SK-N-SH (cell line): Measurements from ENCODE around the gene COX5A. TPM values are rescaled to one million over a fixed set of nuclear protein-coding genes. Genes with fewer than 3 reads are reported as not detected.
A peak's percentile ranks its signal among the peaks of the same experiment; 100 is the strongest.

Experiments
- CTCF ChIA-PET: fragments of 300-600, 350-600 bp; formaldehyde crosslinking; extraction: SDS; loops from one replicate; lab custom pipeline; 2021; lab: Yijun Ruan, JAX
- POLR2A ChIA-PET: fragments of 350-600 bp; sonication (Branson Sonifier 250); formaldehyde crosslinking; extraction: SDS; loops from one replicate; lab custom pipeline; 2020; ENCODE audit warnings: antibody characterized with exemption, inconsistent platforms; lab: Yijun Ruan, JAX
- DNase-seq: peaks from one replicate; pipeline ENCODE4 v3.0.0; 2012
- H2AFZ ChIP-seq: fragments of 200-600 bp; sonication (generic); 2 replicates; pipeline ENCODE4 v1.8.1; 2016; ENCODE audit warnings: antibody characterized with exemption, mild to moderate bottlenecking, low read depth
- H3F3A ChIP-seq: fragments of 200-600 bp; sonication (generic); replicated peaks from 2 replicates; pipeline ENCODE3; 2016; ENCODE audit warnings: antibody characterized with exemption, mild to moderate bottlenecking; ENCODE audit not compliant: insufficient read depth
- H3K27ac ChIP-seq, 2 experiments: fragments of 200-500 bp in 1 of 2; fragments of 200-600 bp in 1 of 2; sonication (Bioruptor generic) in 1 of 2; sonication (generic), shearing (Covaris generic) in 1 of 2; 2 replicates each; pipeline versions ENCODE4 v1.5.1 to v1.6.1; 2014 to 2016; ENCODE audit warnings: low read depth in 2 of 2, inconsistent platforms in 1 of 2, low read length in 1 of 2, mild to moderate bottlenecking in 1 of 2, mixed read lengths in 1 of 2
- H3K27me3 ChIP-seq: fragments of 200-600 bp; sonication (generic), shearing (Covaris generic); 2 replicates; pipeline ENCODE4 v1.6.1; 2016; ENCODE audit warnings: mixed run types; ENCODE audit not compliant: insufficient read depth
- H3K36me3 ChIP-seq, 2 experiments: fragments of 200-500 bp in 1 of 2; fragments of 200-600 bp in 1 of 2; sonication (Bioruptor generic) in 1 of 2; sonication (generic) in 1 of 2; replicated peaks in 1 of 2; 2 replicates each; pipeline versions ENCODE3 to v1.5.1; 2014 to 2016; ENCODE audit warnings: low read length in 1 of 2, mild to moderate bottlenecking in 1 of 2; ENCODE audit not compliant: insufficient read depth in 2 of 2, control insufficient read depth in 1 of 2
- H3K4me1 ChIP-seq, 2 experiments: fragments of 200-500 bp in 1 of 2; fragments of 200-600 bp in 1 of 2; sonication (Bioruptor generic) in 1 of 2; sonication (generic), shearing (Covaris generic) in 1 of 2; 2 replicates each; pipeline versions ENCODE4 v1.5.1 to v1.6.1; 2014 to 2016; ENCODE audit warnings: low read depth in 1 of 2, low read length in 1 of 2, mixed run types in 1 of 2; ENCODE audit not compliant: insufficient read depth in 2 of 2, control insufficient read depth in 1 of 2
- H3K4me2 ChIP-seq: fragments of 200-600 bp; sonication (generic), shearing (Covaris generic); 2 replicates; pipeline ENCODE4 v1.6.1; 2017; ENCODE audit warnings: mixed run types
- H3K4me3 ChIP-seq, 2 experiments: fragments of 200-500 bp in 1 of 2; fragments of 200-600 bp in 1 of 2; sonication (Bioruptor generic) in 1 of 2; sonication (generic), shearing (Covaris generic) in 1 of 2; 2 replicates each; pipeline versions ENCODE4 v1.5.1 to v1.8.1; 2014 to 2016; ENCODE audit warnings: low read depth in 2 of 2, inconsistent platforms in 1 of 2, low read length in 1 of 2, mild to moderate bottlenecking in 1 of 2, mixed read lengths in 1 of 2, moderate library complexity in 1 of 2
- H3K79me2 ChIP-seq: fragments of 200-600 bp; sonication (generic); 2 replicates; pipeline ENCODE4 v1.8.1; 2017; ENCODE audit warnings: mild to moderate bottlenecking; ENCODE audit not compliant: insufficient read depth
- H3K9ac ChIP-seq: fragments of 200-600 bp; sonication (generic); 2 replicates; pipeline ENCODE4 v1.6.1; 2017; ENCODE audit warnings: mixed run types
- H3K9me2 ChIP-seq: fragments of 200-600 bp; sonication (generic); 2 replicates; pipeline ENCODE4 v1.6.1; 2017; ENCODE audit warnings: mixed run types
- H3K9me3 ChIP-seq: fragments of 200-600 bp; sonication (generic); 2 replicates; pipeline ENCODE4 v1.6.1; 2017; ENCODE audit warnings: mixed run types, mild to moderate bottlenecking, moderate library complexity
- H4K20me1 ChIP-seq: fragments of 200-600 bp; sonication (generic); 2 replicates; pipeline ENCODE4 v1.6.1; 2017; ENCODE audit warnings: mild to moderate bottlenecking, mixed run types; ENCODE audit not compliant: insufficient read depth
- EP300 ChIP-seq, 2 experiments: IDR thresholded peaks; 2 replicates each; pipeline versions ENCODE4 v1.4.0 to v1.6.1; 2012; ENCODE audit warnings: borderline replicate concordance in 1 of 2, low read depth in 1 of 2, low read length in 1 of 2
- GABPA ChIP-seq: IDR thresholded peaks from 2 replicates; pipeline ENCODE4 v1.4.0; 2012; ENCODE audit warnings: low read depth, mild to moderate bottlenecking
- GATA2 ChIP-seq: sonication (generic); formaldehyde crosslinking; IDR thresholded peaks from 2 replicates; pipeline ENCODE4 v1.5.0; 2020; ENCODE audit warnings: mild to moderate bottlenecking, missing genetic modification reagents
- MEF2A ChIP-seq: IDR thresholded peaks from 2 replicates; pipeline ENCODE4 v1.4.0; 2012; ENCODE audit warnings: low read depth, borderline replicate concordance
- MXI1 ChIP-seq: IDR thresholded peaks from 2 replicates; pipeline ENCODE4 v1.6.1; 2012; ENCODE audit warnings: mild to moderate bottlenecking, low read depth, low read length, improper control_type of control experiment
- NFIC ChIP-seq: IDR thresholded peaks from 2 replicates; pipeline ENCODE4 v1.4.0; 2012; ENCODE audit warnings: borderline replicate concordance
- NRF1 ChIP-seq: IDR thresholded peaks from 2 replicates; pipeline ENCODE4 v1.6.1; 2012; ENCODE audit warnings: low read depth, mild to moderate bottlenecking, low read length
- POLR2AphosphoS5 ChIP-seq: IDR thresholded peaks from 2 replicates; pipeline ENCODE4 v1.6.1; 2012; ENCODE audit warnings: low read depth, low read length
- RCOR1 ChIP-seq: fragments of 150-350 bp; IDR thresholded peaks from 2 replicates; pipeline ENCODE4 v1.6.1; 2017; ENCODE audit warnings: antibody characterized with exemption, low read length
- RFX5 ChIP-seq: IDR thresholded peaks from 2 replicates; pipeline ENCODE4 v1.6.1; 2012; ENCODE audit warnings: mild to moderate bottlenecking, improper control_type of control experiment, low read length
- SIN3A ChIP-seq: IDR thresholded peaks from 2 replicates; pipeline ENCODE4 v1.6.1; 2012; ENCODE audit warnings: low read depth, mild to moderate bottlenecking, low read length, moderate library complexity, borderline replicate concordance
- TAF1 ChIP-seq: IDR thresholded peaks from 2 replicates; pipeline ENCODE4 v1.6.1; 2012; ENCODE audit warnings: low read depth, mild to moderate bottlenecking, low read length, moderate library complexity, borderline replicate concordance
- TCF12 ChIP-seq: IDR thresholded peaks from 2 replicates; pipeline ENCODE4 v1.4.0; 2012
- YY1 ChIP-seq: IDR thresholded peaks from 2 replicates; pipeline ENCODE4 v1.4.0; 2012; ENCODE audit warnings: low read depth, mild to moderate bottlenecking
- WGBS: methylation state at CpG from one replicate; pipeline ENCODE4 v1.1.6; 2017; ENCODE audit warnings: low lambda C conversion rate; 5-methylcytosine and 5-hydroxymethylcytosine counted together
- polyA plus RNA-seq, 3 experiments: library from polyadenylated mRNA; depleted of rRNA; stranded (reverse); fragments of >200 nt; gene quantifications; 2 replicates each; pipeline ENCODE4 v1.2.3, GENCODE V29; 2012
- TF ChIP-seq, protein P1 (sequence below): IDR thresholded peaks from 2 replicates; pipeline ENCODE4 v1.4.0; 2012; ENCODE audit warnings: low read depth, borderline replicate concordance
- TF ChIP-seq, protein P2 (sequence below): IDR thresholded peaks from 2 replicates; pipeline ENCODE4 v1.4.0; 2012; ENCODE audit warnings: low read depth
- TF ChIP-seq, protein P3 (sequence below): IDR thresholded peaks from 2 replicates; pipeline ENCODE4 v1.4.0; 2012; ENCODE audit warnings: low read depth, borderline replicate concordance

Gene COX5A
- polyA plus RNA-seq, 1 of the 3 experiments (the other 2 are of a cell fraction) = 158 TPM

DNA sequence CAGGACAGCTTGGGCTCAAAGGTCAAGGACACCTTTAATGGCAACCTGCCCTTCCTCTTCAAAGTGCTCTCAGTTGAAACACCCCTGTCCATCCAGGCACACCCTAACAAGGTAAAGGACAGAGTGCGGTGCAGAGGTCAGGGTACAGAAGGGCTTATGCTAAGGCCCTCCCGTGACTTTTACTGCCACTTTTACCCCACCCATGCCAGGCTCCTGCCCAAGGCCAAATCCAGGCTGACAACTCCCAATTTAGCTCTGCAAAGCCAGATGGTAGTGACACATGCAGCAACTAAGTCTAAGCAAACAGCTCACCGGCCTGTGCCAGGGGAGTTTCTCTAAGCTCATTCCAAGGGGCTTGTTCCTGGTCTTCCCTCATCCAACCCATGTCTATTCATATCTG lies 46.4 kb downstream of the COX5A start:
- Histone ChIP-seq H3K9ac (no peak overlapping the region), H3K4me3 (no peak overlapping the region), H3K36me3 (peaks cover 12 to 19% of the 10 kb centered on the region in 2 experiments), H3K4me1 (peaks cover 0 to 16% of the 10 kb centered on the region in 2 experiments; a peak in 1 of 4 replicates), H3K9me2 (no peaks in the 10 kb centered on the region), H3F3A (no peaks in the 10 kb centered on the region), H3K4me2 (no peak overlapping the region), H3K79me2 (peaks cover 4% of the 10 kb centered on the region; the same call in 1 of the 2 replicates), H4K20me1 (no peaks in the 10 kb centered on the region), H3K27me3 (no peaks in the 10 kb centered on the region), H2AFZ (no peak overlapping the region), H3K27ac (no peak overlapping the region), H3K9me3 (no peaks in the 10 kb centered on the region)
- ChIA-PET CTCF (interaction anchor here (1.1 to 2.4 kb wide), 3 partner anchors 8 to 15 kb away, joined by 3 to 20 read pairs (median 4); partner anchors contain the start of gene FAM219B), POLR2A (interaction anchor here (0.8 to 1.3 kb wide), 2 partner anchors 9 to 10 kb away, joined by 3 read pairs; no protein-coding TSS in a partner anchor)
- TF ChIP-seq NRF1 = no peak
- no peak for DNase-seq
- WGBS = 90% methylated on average over 1 of the region's 3 CpGs

DNA sequence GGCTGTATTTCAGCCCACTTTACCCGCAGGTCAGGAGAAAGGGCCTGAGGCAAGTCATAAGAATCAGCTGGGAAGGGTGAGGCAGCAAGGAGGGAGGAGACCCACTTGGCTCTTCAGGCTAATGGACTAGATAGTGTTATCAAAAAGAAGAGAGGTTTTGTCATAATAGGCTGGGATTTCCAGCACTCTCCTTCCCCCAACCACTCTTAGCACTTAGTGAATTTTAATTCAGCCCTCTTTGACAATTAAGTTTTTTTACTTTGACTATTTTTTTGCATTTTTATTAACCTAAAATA lies 47.3 kb downstream of the COX5A start:
- H4K20me1 ChIP-seq = no peaks in the 10 kb centered on the region
- CTCF ChIA-PET = interaction anchor here (1.0 to 2.9 kb wide), 4 partner anchors 9 to 61 kb away, joined by 5 to 21 read pairs (median 6); no protein-coding TSS in a partner anchor
- no peaks in the 10 kb centered on the region for H3K9me2 ChIP-seq
- peaks cover 12 to 16% of the 10 kb centered on the region in 2 experiments for H3K36me3 ChIP-seq
- H2AFZ ChIP-seq = peak overlapping the region; percentile 83
- no peak for DNase-seq
- H3K4me2 ChIP-seq = peak overlapping the region; percentile 96
- peak overlapping the region; percentile 84 for H3K9ac ChIP-seq
- no peaks in the 10 kb centered on the region for H3K27me3 ChIP-seq
- TF ChIP-seq, protein P1, sequence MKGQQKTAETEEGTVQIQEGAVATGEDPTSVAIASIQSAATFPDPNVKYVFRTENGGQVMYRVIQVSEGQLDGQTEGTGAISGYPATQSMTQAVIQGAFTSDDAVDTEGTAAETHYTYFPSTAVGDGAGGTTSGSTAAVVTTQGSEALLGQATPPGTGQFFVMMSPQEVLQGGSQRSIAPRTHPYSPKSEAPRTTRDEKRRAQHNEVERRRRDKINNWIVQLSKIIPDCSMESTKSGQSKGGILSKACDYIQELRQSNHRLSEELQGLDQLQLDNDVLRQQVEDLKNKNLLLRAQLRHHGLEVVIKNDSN = no peak
- TF ChIP-seq MEF2A (no peak), TCF12 (no peak), TAF1 (no peak), EP300 (IDR thresholded peaks at IDR 0.05; ENCODE audit: borderline replicate concordance in 1 of 2, low read depth in 1 of 2, low read length in 1 of 2) (no peak)
- POLR2A ChIA-PET = interaction anchor here (1.1 to 2.2 kb wide), 4 partner anchors 9 to 48 kb away, joined by 3 to 10 read pairs (median 6); partner anchors contain the start of genes COX5A and FAM219B
- peak overlapping the region; percentile 89 to 92 for H3K4me3 ChIP-seq
- no peaks in the 10 kb centered on the region for H3K9me3 ChIP-seq
- 0% methylated on average over 1 of the region's 1 CpG for WGBS
- H3F3A ChIP-seq = no peaks in the 10 kb centered on the region
- H3K27ac ChIP-seq = peak overlapping the region in 1 of 2 experiments; percentile 87; a peak in 3 of 4 replicates
- peaks cover 4% of the 10 kb centered on the region; the same call in 1 of the 2 replicates for H3K79me2 ChIP-seq
- peaks cover 0 to 16% of the 10 kb centered on the region in 2 experiments; a peak in 1 of 4 replicates for H3K4me1 ChIP-seq

DNA sequence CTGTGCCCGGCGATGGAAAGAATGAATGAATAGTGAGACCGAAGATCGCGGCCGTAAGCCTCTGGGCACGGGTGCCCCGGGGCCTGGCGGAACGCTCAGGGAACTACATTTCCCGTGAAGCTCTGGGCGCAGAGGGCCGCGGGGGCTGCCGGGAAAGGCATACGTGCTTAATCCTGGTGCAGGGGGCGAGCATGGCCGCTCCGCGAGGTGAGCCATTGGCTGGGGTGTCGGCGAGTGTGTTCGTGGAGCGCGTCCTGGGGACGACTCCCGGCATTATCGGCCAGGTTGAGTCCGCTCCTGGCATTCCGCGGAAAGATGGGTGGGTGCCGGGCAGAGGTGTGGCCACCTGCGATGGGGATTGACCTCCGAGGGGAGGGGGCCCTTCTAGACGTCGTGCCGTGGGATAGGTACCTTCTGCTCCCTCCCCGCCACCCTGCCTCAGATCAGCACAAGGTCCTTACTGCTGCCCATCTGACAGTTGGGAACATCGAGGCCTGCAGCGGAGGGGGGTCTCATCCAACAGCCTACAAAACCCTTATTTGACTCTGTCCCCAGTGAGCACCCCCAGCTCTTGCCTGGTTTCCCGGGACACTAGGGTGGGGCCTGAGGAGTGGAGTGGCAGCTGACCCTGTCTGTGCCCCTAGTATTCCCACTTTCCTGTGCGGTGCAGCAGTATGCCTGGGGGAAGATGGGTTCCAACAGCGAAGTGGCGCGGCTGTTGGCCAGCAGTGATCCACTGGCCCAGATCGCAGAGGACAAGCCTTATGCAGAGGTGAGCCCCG lies 47.8 kb downstream of the COX5A start, which contains the start of gene MPI:
Gene MPI (plus strand): TSS at position 160 of the 782 bp plus-strand sequence. CDS start 32 bp downstream, at position 192.
- 4% methylated on average over 24 of the region's 47 CpGs for WGBS
- no peaks in the 10 kb centered on the region for H3K27me3 ChIP-seq
- peaks cover 4% of the 10 kb centered on the region; the same call in 1 of the 2 replicates for H3K79me2 ChIP-seq
- H2AFZ ChIP-seq = peak within 1 kb of the TSS; percentile 83
- ChIA-PET POLR2A (interaction anchor here (0.6 to 2.2 kb wide), 7 partner anchors 7 to 48 kb away, joined by 3 to 10 read pairs (median 4); partner anchors contain the start of genes COX5A and FAM219B), CTCF (interaction anchor here (0.7 to 2.9 kb wide), 7 partner anchors 10 to 103 kb away, joined by 3 to 21 read pairs (median 5); no protein-coding TSS in a partner anchor)
- H3K4me3 ChIP-seq = peak within 1 kb of the TSS; percentile 89 to 92
- peaks cover 0 to 16% of the 10 kb centered on the region in 2 experiments; a peak in 1 of 4 replicates for H3K4me1 ChIP-seq
- peak within 1 kb of the TSS; percentile 96 for H3K4me2 ChIP-seq
- H4K20me1 ChIP-seq = no peaks in the 10 kb centered on the region
- peaks cover 12 to 16% of the 10 kb centered on the region in 2 experiments for H3K36me3 ChIP-seq
- H3K9me2 ChIP-seq = no peaks in the 10 kb centered on the region
- no peaks in the 10 kb centered on the region for H3F3A ChIP-seq
- H3K9ac ChIP-seq = peak within 1 kb of the TSS; percentile 84
- H3K9me3 ChIP-seq = no peaks in the 10 kb centered on the region
- peak; percentile 97 for DNase-seq
- peak within 1 kb of the TSS in 1 of 2 experiments; percentile 87; a peak in 3 of 4 replicates for H3K27ac ChIP-seq
- no peak for TF ChIP-seq GABPA
- TF ChIP-seq NFIC = no peak
- 0 out of 2 replicates have a peak, but pooled peaks have one; percentile 37 for TF ChIP-seq SIN3A
- TF ChIP-seq POLR2AphosphoS5 = peak; percentile 96
- peak; percentile 92 for TF ChIP-seq TAF1
- TF ChIP-seq MXI1 = peak; percentile 77
- no peak for TF ChIP-seq EP300 (IDR thresholded peaks at IDR 0.05; ENCODE audit: borderline replicate concordance in 1 of 2, low read depth in 1 of 2, low read length in 1 of 2)
- no peak for TF ChIP-seq GATA2 (CRISPR knock-in tag)
- peak; percentile 18; the same call in 1 of the 2 replicates for TF ChIP-seq RCOR1
- TF ChIP-seq RFX5 = no peak
- TF ChIP-seq, protein P2, sequence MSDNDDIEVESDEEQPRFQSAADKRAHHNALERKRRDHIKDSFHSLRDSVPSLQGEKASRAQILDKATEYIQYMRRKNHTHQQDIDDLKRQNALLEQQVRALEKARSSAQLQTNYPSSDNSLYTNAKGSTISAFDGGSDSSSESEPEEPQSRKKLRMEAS = peak; percentile 57; the same call in 1 of the 2 replicates
- TF ChIP-seq, protein P3, sequence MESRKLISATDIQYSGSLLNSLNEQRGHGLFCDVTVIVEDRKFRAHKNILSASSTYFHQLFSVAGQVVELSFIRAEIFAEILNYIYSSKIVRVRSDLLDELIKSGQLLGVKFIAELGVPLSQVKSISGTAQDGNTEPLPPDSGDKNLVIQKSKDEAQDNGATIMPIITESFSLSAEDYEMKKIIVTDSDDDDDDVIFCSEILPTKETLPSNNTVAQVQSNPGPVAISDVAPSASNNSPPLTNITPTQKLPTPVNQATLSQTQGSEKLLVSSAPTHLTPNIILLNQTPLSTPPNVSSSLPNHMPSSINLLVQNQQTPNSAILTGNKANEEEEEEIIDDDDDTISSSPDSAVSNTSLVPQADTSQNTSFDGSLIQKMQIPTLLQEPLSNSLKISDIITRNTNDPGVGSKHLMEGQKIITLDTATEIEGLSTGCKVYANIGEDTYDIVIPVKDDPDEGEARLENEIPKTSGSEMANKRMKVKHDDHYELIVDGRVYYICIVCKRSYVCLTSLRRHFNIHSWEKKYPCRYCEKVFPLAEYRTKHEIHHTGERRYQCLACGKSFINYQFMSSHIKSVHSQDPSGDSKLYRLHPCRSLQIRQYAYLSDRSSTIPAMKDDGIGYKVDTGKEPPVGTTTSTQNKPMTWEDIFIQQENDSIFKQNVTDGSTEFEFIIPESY = no peak
- peak; percentile 89 for TF ChIP-seq YY1
